SKM-1 (cell line): ENCODE data around the gene PIGQ.
A peak's percentile ranks its signal among the peaks of the same experiment; 100 is the strongest.
"Not testable (repeated sequence)": the region's sequence is repeated elsewhere in the genome, so short reads cannot be mapped to it uniquely, and the experiment has no call there.

Source experiments
- DNase-seq: peaks from one replicate; lab custom pipeline; 2025; ENCODE audit not compliant: unreplicated experiment; lab: John Stamatoyannopoulos, UW

The PIGQ gene

DNA sequence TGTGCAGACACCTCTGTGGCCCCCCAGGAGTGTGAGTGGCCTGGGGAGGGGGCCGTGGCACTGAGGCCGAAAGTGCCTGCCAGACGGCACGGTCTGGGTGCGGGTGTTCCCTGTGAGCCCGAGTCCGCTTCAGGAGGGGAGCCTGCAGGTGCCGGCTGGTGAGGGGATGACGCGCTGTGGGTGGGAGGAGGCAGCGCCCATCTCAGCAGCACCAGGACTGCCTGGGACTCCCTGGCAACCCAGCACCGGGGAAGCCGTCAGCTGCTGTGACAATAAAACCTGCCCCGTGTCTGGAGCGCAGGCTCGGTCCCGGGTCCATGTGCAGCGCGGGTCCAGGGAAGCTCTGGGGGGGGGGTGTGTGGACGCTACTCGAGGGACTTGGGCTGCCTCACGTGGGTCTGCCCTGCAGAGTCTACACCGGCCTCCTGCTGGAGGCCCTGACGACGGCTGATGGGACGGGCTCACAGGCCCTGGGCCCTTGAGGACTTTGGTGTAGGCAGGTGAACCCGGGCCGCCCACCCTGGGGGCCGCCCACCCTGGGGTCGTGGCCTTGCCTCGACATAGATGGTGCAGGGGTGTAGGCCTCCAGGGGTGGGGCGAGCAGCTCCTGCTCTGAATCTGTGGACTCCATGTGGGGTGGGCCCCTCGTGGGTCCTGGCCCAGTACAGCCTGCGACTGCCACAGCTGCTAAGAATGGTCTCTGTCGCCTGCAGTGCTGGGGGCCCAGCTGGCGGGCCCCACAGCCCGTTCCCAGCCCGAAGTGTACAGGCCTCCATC lies 14.2 kb downstream of the PIGQ start:
- DNase-seq: no peak

DNA sequence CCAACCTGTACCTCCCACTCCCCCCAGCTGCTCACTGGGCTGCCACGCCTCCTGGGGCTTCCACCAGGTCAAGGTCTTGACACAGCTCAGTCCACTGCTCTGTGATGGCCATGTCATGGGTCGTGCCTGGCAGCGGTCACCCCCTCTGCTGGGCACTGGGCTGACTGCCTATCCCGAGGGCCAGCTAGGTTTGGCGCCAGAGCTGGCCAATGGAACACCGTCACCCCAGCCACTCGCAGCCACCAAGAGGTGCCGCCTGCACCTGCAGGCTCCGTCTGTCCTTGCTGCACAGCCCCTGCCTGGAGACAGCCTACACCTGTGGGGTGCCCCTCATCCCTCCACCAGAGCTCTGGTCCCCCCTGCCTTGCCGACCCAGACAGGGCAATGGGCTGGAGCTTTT lies 15.6 kb downstream of the PIGQ start:
- no peak for DNase-seq

DNA sequence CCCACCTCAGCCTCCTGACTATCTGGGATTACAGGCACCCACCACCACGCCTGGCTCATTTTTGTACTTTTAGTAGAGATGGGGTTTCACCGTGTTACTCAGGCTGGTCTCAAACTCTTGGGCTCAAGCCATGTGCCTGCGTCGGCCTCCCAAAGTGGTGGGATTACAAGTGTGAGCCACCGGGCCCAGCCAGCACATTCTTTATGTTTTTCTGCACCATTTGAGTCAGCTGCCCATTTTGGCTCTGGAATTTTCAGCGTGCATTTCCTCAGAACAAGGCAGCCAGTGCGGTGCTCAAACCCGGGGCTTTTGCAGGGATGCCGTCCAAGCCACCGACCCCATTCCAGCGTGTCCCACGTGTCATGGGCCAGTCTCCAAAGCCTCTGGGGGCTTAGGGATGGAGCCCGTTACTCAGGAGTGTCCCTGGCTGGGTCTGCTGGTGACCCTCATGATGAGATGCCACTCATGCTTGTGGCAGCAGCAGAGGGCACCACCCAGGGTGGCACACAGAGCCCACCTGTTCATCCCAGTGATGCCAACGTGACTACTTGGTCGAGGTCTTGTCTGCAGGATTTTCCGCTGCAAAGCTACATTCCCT lies 16.4 kb downstream of the PIGQ start:
- DNase-seq: no peak

DNA sequence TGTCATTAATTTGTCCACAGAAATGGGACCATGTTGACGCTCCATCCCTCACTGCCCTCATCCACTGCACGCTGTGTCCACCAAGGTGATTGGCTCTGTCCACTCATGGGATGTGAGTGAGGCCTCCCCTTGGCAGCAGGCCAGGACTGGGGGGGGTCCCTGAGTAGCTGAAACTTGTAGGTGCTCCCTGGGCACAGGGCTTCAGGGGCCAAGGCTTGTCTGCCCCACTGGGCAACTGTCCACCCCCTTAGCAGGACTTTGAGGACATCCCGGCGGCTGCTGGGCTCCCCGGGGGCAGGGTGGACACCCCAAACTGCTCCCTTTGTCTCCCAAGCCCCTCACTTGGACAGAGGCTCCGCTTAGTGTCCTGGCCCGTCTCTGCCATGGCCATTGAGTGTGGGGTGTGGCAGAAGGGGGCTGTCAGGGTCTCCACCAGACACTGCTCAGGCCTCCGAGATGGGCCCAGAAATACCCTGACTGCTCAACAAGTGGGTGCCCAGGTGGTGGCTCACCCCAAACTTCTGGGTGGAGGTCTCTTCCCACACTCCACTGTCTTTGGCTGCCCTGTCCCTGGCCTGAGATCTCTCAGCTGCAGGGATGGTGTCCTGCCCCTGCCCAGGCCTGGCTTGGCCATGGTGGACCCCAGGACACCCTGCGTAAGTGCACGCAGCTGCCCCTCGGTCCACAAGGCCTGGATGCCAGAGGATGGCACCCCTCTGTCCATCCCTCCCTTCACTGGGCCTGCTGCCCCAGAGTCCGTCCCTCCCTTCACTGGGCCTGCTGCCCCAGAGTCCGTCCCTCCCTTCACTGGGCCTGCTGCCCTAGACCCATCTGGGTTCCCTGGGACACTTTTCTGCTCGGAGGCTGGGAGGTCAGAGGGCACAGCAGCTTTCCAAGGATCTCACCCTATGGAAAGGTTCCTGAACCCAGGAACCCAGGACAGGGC lies 17.1 kb downstream of the PIGQ start:
- no peak for DNase-seq

DNA sequence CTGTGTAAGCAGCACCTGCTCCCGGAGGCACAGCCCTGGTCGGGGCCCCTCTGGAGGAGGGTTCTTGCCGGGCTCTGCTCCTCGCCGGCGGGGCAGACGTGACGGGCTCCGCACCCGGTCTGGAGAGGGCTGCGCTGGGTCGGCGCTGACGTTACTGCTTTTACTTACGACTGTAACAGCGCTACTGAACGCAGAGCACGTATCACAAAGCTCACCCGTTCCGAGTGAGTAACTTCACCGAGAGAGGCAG lies 18.8 kb downstream of the PIGQ start:
- DNase-seq: no peak

DNA sequence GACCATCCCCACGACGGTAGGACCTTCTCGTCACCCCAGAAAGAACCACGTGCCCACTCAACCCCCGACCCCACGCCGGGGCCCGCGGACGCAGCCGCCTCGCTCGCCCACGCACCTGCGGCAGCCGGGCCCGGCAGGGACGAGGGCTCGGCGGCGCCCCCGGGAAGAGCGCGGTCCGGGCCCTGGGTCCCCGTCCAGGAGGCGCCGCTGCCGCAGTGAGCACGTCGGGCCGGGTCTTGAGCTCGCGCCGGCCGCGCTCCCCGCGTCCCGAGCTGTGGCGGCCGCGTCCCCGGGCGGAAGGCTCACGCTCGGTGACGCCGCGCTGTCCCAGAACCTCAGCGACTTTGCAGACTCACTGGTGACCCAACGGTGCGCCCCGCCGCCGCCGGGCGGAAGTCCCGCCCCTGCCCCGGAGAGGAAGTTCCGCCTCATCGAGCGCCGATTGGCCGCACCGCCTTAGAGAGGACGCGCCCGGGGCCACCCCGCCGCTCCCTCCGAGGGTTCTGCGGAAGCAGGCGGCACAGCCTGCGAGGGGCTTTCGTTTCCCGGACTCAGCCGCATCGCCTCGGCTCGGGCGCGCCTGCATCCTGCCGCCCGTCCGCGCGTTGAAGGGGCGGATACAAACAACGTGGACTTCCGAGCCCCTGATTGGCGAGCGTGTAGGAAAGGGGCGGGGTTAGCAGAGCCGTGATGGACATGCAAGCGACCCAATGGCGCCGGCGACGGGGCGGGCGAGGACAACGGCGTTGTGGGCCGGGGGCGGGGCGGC lies 19.3 kb downstream of the PIGQ start:
- peak; percentile 81 for DNase-seq

DNA sequence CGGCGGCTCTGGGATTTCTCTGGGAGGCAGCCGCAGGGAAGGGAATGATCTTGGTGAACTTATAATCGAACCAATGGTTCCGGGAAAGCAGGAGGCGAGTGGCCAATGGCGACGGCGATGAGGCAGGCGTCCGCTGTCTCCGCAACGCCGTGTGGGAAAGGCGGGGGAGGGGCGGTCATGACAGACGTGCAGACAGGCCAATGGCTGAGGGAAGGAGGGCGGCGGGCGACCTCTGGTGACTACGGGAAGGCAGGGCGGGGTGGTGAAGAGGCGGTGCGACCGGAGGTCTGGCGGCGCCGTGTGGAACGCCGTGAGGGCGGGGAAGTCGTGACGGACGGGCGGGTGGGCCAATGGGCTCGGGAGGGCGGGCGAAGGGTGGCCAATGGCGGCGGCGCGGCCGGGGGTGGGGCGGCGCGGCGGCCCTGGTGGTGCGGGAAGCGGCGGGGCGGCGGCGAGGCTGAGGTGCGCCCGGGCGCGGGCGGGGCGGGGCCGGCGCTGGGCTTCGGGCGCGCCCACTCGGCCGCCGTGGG lies 20.0 kb downstream of the PIGQ start, which contains the start of gene RAB40C:
Gene RAB40C (plus strand): TSS at position 409 of the 530 bp plus-strand sequence. CDS start 226 bp downstream, outside the sequence.
- peak; percentile 90 for DNase-seq

DNA sequence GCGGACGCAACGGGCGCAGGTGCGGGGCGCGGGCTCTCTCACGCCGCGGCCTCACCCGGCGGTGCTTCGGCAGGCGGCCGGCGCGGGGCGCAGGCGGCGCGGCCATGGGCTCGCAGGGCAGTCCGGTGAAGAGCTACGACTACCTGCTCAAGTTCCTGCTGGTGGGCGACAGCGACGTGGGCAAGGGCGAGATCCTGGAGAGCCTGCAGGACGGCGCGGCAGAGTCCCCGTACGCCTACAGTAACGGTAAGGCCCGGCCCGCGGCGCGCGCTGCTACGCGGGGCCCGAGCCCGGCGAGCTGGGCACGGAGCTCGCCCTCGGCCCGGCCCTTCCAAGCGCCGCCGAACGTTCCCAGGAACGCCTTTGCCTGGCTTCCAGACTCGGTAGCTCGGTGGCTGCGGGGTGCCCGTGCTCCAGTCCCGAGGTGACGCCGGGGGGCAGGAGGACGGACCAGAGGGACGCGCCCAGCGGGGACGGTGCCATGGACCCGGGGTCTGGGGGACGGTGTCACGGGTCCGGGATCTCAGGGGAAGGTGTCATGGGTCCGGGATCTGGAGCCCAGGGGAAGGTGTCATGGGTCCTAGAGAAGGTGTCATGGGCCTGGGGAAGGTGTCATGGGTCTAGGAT lies 20.5 kb downstream of the PIGQ start:
- no peak for DNase-seq

DNA sequence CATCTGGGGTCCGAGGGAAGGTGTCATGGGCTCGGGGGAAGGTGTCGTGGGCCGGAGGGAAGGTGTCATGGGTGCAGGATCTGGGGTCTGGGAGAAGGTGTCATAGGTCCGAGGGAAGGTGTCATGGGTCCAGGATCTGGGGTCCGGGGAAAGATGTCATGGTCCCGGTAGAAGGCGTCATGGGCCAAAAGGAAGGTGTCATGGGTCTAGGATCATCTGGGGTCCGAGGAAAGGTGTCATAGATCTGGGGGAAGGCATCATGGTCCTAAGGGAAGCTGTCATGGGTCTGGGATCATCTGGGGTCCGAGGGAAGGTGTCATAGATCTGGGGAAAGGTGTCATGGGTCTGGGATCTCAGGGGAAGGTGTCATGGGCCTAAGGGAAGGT lies 21.0 kb downstream of the PIGQ start:
- DNase-seq: no peak

DNA sequence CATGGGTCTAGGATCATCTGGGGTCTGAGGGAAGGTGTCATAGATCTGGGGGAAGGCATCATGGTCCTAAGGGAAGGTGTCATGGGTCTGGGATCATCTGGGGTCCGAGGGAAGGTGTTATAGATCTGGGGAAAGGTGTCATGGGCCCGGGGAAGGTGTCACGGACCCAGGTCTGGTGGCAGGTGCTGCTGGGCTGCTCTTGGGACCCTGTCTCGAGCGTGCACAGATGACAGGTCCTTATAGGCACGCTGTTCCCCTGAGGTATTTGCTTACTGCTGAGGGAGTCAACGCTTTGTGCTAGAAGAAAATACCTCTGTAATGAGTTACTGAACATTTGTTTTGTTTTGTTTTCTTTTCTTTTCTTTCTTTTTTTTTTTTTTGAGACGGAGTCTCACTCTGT lies 21.5 kb downstream of the PIGQ start:
- DNase-seq: no peak

DNA sequence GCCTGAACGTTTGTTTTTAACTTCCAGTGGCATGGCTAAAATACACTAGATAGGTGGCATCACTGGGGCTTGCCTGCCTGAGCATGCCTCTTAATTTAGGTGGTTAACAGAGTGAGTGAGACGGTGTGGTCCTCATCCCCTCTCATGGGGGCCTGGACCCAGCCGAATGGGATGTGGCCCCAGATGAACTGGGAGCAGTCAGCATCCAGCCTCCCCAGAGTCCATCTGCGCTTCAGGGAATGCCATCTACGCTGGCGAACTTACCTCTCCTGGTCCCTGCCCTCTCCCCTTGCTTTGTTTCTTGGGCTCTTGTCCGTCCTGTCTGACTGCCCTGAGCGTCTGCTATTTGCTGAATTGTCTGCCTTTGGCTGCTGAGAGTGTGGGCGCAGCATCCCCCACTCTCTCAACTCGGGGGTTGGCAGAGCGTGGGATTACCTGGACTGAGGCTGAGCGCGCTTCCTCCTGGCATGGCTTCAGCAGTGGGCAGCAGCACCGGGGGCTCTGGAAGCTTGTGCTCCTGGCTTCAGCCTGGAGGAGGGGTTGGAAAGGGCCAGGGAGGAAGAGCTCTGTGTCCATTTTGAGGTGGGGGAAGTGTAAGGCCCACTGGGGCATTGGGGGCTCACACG lies 22.2 kb downstream of the PIGQ start:
- DNase-seq: no peak

DNA sequence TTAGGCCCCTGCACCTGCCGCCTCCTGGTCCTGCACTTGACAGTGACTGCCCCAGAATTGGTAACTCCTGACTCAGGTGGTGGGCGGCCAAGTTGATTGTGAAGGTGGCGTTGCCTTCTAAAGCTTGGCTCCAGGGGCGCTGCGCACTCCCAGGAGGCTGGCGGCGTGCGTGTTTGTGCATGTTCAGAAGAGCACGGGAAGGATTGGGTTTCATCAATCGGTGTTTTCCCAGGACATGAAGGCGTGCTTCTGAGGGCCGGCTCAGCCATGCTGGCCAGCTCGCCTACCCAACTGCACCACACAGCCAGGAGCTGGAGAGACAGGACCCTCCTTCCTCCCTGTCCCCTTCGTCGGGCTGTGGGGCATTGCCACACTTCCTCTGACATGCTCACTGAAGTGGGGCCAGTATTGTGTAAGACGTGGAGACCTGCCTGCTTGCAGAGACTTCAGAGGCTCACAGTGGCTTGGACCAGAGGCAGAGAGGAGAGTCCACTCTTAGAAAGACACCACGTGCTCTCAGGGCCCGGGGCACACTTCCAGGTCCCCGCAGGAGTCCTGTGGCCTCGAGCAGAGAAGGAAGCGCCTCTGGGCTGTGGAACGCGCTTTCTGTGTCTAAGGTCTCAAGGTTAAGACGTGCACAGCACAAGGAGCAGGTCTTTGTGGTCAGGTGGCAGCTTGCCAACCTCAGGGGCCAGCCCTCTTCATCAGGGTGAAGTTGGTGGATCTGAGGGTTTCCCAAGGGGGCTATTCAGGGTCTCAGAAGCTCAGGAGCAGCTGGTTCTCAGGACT lies 22.9 kb downstream of the PIGQ start:
- peak; percentile 97 for DNase-seq

DNA sequence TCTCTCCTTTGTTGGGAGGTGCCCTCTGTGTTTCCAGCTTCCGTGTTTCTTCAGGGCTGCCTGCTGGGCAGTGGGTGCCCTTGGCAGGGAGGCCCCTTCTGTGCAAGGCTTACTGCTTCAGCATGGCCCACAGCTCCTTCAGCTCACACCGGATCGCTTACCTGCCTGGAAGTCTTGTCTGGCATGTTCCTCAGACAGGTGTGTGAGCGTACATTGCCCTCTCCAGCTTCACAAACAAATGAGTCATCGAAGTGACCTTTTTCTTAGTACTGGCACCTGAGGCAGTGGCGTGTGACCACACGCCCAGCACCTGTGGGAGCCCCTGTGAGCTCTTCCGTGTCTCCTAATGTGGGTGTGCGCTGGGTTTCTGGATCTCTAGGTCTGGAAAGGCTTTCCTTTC lies 23.6 kb downstream of the PIGQ start:
- DNase-seq: no peak

DNA sequence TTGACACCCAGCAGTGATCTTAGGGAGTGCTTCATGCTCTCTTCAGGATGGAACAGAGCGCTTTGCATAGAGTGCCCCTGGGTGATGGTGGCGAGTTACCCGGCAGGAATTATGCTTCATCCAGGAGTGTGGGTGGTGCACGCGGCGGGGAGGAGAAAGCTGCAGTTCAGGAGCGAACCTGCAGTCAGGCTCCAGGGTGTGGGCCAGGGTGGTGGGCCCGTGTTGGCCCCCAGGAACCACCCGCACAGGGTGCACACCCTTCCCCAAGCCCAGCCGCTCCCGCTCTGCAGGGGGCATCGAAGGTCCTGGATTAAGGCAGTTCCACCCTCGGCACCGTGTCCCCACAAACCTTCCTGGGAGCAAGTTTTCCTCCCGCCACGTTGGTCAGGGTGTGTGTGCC lies 24.0 kb downstream of the PIGQ start:
- DNase-seq: no peak

DNA sequence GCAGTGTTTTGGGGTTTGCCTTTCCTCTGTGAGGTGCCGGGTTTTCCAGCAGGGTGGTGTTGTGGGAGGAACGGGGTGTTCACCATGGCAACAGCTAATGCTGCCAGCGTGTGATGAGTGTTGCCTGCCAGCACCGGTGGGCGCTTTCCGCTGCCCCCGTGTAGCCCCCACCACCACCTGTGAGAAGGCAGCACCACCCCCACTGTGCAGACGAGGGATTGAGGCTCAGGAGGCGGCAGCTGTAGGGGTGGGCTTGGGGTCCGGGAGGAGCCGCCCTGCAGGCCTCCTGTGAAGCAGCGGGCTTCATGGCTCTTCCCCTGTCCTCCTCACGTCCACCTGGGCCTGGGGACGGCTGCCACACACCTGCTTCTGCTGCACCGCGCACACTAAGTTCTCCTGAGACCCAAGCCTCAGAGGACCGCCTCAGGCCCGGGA lies 25.3 kb downstream of the PIGQ start:
- no peak for DNase-seq

DNA sequence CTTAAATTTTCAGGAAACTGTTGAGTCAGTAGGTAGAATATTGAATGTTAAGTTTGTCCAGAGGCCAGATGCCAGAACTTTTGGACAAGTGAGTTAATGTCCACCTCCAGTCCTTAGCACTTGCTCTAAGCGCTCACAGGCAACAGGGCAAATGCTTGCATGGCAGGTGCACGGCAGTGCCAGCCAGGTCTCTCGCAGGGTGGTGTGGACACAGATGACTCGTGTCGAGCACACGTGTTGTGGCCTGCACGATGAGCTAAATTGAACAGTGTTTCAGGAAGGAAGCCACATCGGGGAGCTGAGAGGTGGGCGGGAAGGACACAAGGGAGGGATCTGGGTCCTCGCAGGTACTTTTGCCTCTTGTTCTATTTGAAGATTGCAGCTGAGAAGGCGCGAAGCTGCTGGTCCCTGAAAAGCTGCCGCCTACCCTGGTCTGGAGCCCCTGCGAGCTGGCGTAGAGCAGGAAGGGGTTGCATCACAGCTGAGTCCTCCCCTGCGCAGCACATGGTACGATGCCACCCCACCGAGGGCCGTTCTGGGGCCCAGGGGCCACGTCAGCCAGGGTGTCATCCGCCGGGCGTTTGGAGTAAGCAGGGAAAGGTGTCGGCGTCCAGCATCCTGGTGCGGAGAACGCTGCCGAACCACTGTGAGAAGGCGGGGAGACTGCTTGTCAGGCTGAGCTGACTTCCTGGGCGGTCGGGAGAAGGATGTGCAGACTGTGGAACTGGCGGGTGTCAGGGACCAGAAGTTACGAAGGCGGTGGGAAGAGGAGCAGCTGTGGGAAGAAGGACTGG lies 26.4 kb downstream of the PIGQ start:
- no peak for DNase-seq

DNA sequence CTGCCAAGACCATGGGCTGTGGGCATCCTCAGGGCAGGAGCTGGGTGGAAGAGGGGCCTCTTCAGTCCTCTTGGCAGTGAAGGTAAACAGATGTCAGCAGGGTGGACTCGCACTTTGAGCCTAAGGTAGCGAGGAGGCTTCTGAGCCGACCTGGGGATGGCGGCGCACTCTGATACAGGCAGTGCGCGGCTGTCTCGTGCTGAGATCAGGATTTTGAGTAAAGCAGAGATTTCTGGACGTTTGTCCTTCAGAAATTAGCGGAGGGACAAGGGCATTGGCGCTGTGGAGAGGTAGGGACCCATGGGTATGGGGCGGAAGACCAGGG lies 26.9 kb downstream of the PIGQ start:
- no peak for DNase-seq

DNA sequence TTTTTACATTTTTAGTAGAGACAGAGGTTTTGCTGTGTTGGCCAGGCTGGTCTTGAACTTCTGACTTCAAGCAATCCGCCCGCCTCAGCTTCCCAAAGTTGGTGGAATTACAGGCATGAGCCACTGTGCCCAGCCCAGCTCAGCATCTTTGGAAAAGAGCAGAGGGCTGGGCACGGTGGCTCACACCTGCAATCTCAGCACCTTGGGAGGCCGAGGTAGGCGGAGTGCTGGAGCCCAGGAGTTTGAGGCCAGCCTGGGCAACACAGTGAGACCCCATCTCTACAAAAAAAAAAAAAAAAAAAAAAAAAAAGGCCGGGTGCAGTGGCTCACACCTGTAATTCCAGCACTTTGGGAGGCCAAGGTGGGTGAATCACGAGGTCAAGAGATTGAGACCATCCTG lies 27.9 kb downstream of the PIGQ start:
- not testable (repeated sequence) for DNase-seq
